H1 (cell line): Measurements from ENCODE around the gene GIMD1. TPM values are rescaled to one million over a fixed set of nuclear protein-coding genes. Genes with fewer than 3 reads are reported as not detected.
"Not testable (repeated sequence)": the region's sequence is repeated elsewhere in the genome, so short reads cannot be mapped to it uniquely, and the experiment has no call there.

Experiments
- CTCF ChIA-PET: fragments of 300-600 bp; sonication (Branson Sonifier 250); formaldehyde crosslinking; loops from one replicate; lab custom pipeline; 2021; ENCODE audit not compliant: partially characterized antibody; lab: Charles Lee
- POLR2A ChIA-PET: fragments of 300-600 bp; sonication (Branson Sonifier 250); formaldehyde crosslinking; loops from one replicate; lab custom pipeline; 2021; ENCODE audit warnings: inconsistent platforms; ENCODE audit not compliant: partially characterized antibody; lab: Charles Lee
- DNase-seq, 2 experiments: peaks; one replicate each; pipeline versions ENCODE4 v3.0.0 to v3.0.0-alpha.2; 2010 to 2022; ENCODE audit warnings: low spot score in 2 of 2, low read depth in 1 of 2, mixed read lengths in 1 of 2
- FAIRE-seq: peaks from 2 replicates; lab custom pipeline; 2011; peaks lifted over from hg19 to GRCh38; lab: Jason Lieb, UNC
- H2AFZ ChIP-seq: 2 replicates; pipeline ENCODE4 v1.8.1; 2012; ENCODE audit warnings: low read length, inconsistent platforms
- H2AK5ac ChIP-seq: 2 replicates; pipeline ENCODE4 v1.6.1; 2013; ENCODE audit warnings: low read depth, low read length
- H2BK120ac ChIP-seq: replicated peaks from 2 replicates; pipeline ENCODE3; 2013; ENCODE audit warnings: low read depth, low read length, inconsistent platforms
- H2BK12ac ChIP-seq: 2 replicates; pipeline ENCODE4 v1.6.1; 2013; ENCODE audit warnings: low read depth, low read length
- H2BK15ac ChIP-seq: 2 replicates; pipeline ENCODE4 v1.6.1; 2013; ENCODE audit warnings: low read length
- H2BK20ac ChIP-seq: 2 replicates; pipeline ENCODE4 v1.6.1; 2013; ENCODE audit warnings: low read length
- H2BK5ac ChIP-seq: 2 replicates; pipeline ENCODE4 v1.6.1; 2013; ENCODE audit warnings: low read depth, low read length
- H3K14ac ChIP-seq: 2 replicates; pipeline ENCODE4 v1.6.1; 2013; ENCODE audit warnings: inconsistent platforms; ENCODE audit not compliant: insufficient read length
- H3K18ac ChIP-seq: 2 replicates; pipeline ENCODE4 v1.6.1; 2013; ENCODE audit warnings: low read length; ENCODE audit errors: extremely low read depth
- H3K23ac ChIP-seq: 2 replicates; pipeline ENCODE4 v1.6.1; 2013; ENCODE audit warnings: inconsistent platforms; ENCODE audit not compliant: insufficient read length
- H3K23me2 ChIP-seq: 2 replicates; pipeline ENCODE4 v1.6.1; 2013; ENCODE audit warnings: low read depth, low read length
- H3K27ac ChIP-seq: 2 replicates; pipeline ENCODE4 v1.6.1; 2011; ENCODE audit warnings: low read depth, low read length, inconsistent platforms
- H3K27me3 ChIP-seq, 4 experiments: replicated peaks in 1 of 4; 1 replicate in 1 of 4; 2 replicates in 3 of 4; pipeline versions ENCODE4 v1.6.1 to v1.8.1; 2011 to 2013; ENCODE audit warnings: low read length in 3 of 4, mild to moderate bottlenecking in 3 of 4, inconsistent platforms in 2 of 4, mixed read lengths in 2 of 4, moderate library complexity in 1 of 4; ENCODE audit not compliant: control insufficient read depth in 3 of 4, insufficient read depth in 3 of 4; ENCODE audit errors: extremely low read depth in 1 of 4
- H3K36me3 ChIP-seq, 4 experiments: 2 replicates each; pipeline versions ENCODE4 v1.6.1 to v1.8.1; 2011 to 2013; ENCODE audit warnings: mild to moderate bottlenecking in 4 of 4, low read length in 3 of 4, moderate library complexity in 2 of 4, control low read depth in 1 of 4, inconsistent platforms in 1 of 4; ENCODE audit not compliant: insufficient read depth in 4 of 4, control insufficient read depth in 2 of 4
- H3K4ac ChIP-seq: replicated peaks from 2 replicates; pipeline ENCODE3; 2013; ENCODE audit warnings: low read length, low read depth, mixed read lengths, inconsistent platforms; ENCODE audit not compliant: insufficient read length
- H3K4me1 ChIP-seq, 4 experiments: replicated peaks in 1 of 4; 1 replicate in 1 of 4; 2 replicates in 3 of 4; pipeline versions ENCODE4 v1.6.1 to v1.8.1; 2011 to 2013; ENCODE audit warnings: low read length in 3 of 4, inconsistent platforms in 2 of 4, mixed read lengths in 1 of 4; ENCODE audit not compliant: insufficient read depth in 4 of 4, control insufficient read depth in 3 of 4
- H3K4me2 ChIP-seq, 2 experiments: 2 replicates each; pipeline versions ENCODE4 v1.6.1 to v1.8.1; 2011 to 2013; ENCODE audit warnings: low read depth in 2 of 2, low read length in 2 of 2, control low read depth in 1 of 2, inconsistent platforms in 1 of 2, mild to moderate bottlenecking in 1 of 2; ENCODE audit not compliant: insufficient read depth in 1 of 2
- H3K4me3 ChIP-seq, 4 experiments: fragments of 200-600, 300-600 bp in 1 of 4; sonication (generic), shearing (Covaris generic), sonication (Bioruptor Twin) in 1 of 4; 2 replicates each; pipeline versions ENCODE4 v1.5.1 to v1.8.1; 2011 to 2016; ENCODE audit warnings: low read length in 4 of 4, low read depth in 3 of 4, control low read depth in 2 of 4, inconsistent platforms in 2 of 4, mild to moderate bottlenecking in 2 of 4, mixed read lengths in 1 of 4, moderate library complexity in 1 of 4; ENCODE audit not compliant: insufficient read depth in 2 of 4; ENCODE audit errors: extremely low read depth in 1 of 4
- H3K56ac ChIP-seq: replicated peaks from 2 replicates; pipeline ENCODE3; 2013; ENCODE audit warnings: low read depth, mild to moderate bottlenecking, mixed read lengths, low read length, inconsistent platforms; ENCODE audit not compliant: insufficient read length
- H3K79me1 ChIP-seq: 2 replicates; pipeline ENCODE4 v1.6.1; 2013; ENCODE audit warnings: low read depth, low read length, control low read depth
- H3K79me2 ChIP-seq, 2 experiments: 2 replicates each; pipeline versions ENCODE4 v1.6.1 to v1.8.1; 2012 to 2013; ENCODE audit warnings: low read length in 2 of 2, mild to moderate bottlenecking in 2 of 2, inconsistent platforms in 1 of 2; ENCODE audit not compliant: insufficient read depth in 2 of 2, control insufficient read depth in 1 of 2
- H3K9ac ChIP-seq, 4 experiments: replicated peaks in 1 of 4; 1 replicate in 1 of 4; 2 replicates in 3 of 4; pipeline versions ENCODE4 v1.6.1 to v1.8.1; 2011 to 2013; ENCODE audit warnings: low read depth in 3 of 4, low read length in 3 of 4, control low read depth in 2 of 4, mild to moderate bottlenecking in 2 of 4, moderate library complexity in 2 of 4, inconsistent platforms in 1 of 4; ENCODE audit errors: extremely low read depth in 1 of 4
- H3K9me3 ChIP-seq, 2 experiments: 2 replicates each; pipeline versions ENCODE4 v1.6.1 to v1.8.1; 2012 to 2013; ENCODE audit warnings: mild to moderate bottlenecking in 2 of 2, moderate library complexity in 2 of 2, control low read depth in 1 of 2, inconsistent platforms in 1 of 2, low read depth in 1 of 2, low read length in 1 of 2, mixed read lengths in 1 of 2; ENCODE audit not compliant: insufficient read depth in 2 of 2
- H4K20me1 ChIP-seq, 2 experiments: replicated peaks in 1 of 2; 2 replicates each; pipeline versions ENCODE3 to v1.8.1; 2011 to 2013; ENCODE audit warnings: inconsistent platforms in 2 of 2, low read length in 2 of 2, mild to moderate bottlenecking in 1 of 2; ENCODE audit not compliant: insufficient read depth in 2 of 2, control insufficient read depth in 1 of 2
- H4K5ac ChIP-seq: 2 replicates; pipeline ENCODE4 v1.6.1; 2013; ENCODE audit warnings: low read length, low read depth, mixed read lengths, inconsistent platforms; ENCODE audit not compliant: insufficient read length
- H4K8ac ChIP-seq: 2 replicates; pipeline ENCODE4 v1.8.0; 2013; ENCODE audit warnings: mild to moderate bottlenecking, moderate library complexity, low read length, inconsistent platforms; ENCODE audit not compliant: insufficient read depth; ENCODE audit errors: extremely low read depth
- H4K91ac ChIP-seq: replicated peaks from 2 replicates; pipeline ENCODE3; 2013; ENCODE audit warnings: low read length, mixed read lengths, inconsistent platforms; ENCODE audit not compliant: insufficient read length
- WGBS, 2 experiments: shearing (Covaris generic) in 1 of 2; methylation state at CpG; one replicate each; pipeline versions ENCODE4 v1.1.6 to v1.1.7; 2013 to 2015; ENCODE audit warnings: low lambda C conversion rate in 2 of 2, mixed read lengths in 2 of 2, inconsistent platforms in 1 of 2, low coverage in 1 of 2, missing lambda C conversion rate in 1 of 2; ENCODE audit not compliant: insufficient replicate concordance in 2 of 2, insufficient coverage in 1 of 2, insufficient read length in 1 of 2; ENCODE audit errors: extremely low coverage in 1 of 2, missing lambda C conversion rate in 1 of 2; 5-methylcytosine and 5-hydroxymethylcytosine counted together
- polyA plus RNA-seq, 7 experiments: library from polyadenylated mRNA; depleted of rRNA in 3 of 7; stranded (reverse) in 5 of 7; unstranded in 2 of 7; fragments of >200 nt in 5 of 7; fragments of 200-250 nt in 2 of 7; gene quantifications; 1 replicate in 5 of 7; 2 replicates in 1 of 7; 4 replicates in 1 of 7; pipeline versions ENCODE4 v1.2.1 to v1.2.3, GENCODE V29; 2011 to 2013; ENCODE audit warnings: missing spikeins in 2 of 7, mixed read lengths in 2 of 7
- total RNA-seq: library from RNA; stranded (reverse); fragmentation: NEBNext Ultra II Directional; extraction: Animal tissue kit (Norgen Biotek cat#: 25700); gene quantifications from 2 replicates; pipeline ENCODE4 v1.2.1, GENCODE V29; 2021

The GIMD1 gene
- total and polyA plus RNA-seq, 2 of the 8 experiments (the other 6 are each of a cell fraction or from before 2014, with no cell fraction given) = not detected

DNA sequence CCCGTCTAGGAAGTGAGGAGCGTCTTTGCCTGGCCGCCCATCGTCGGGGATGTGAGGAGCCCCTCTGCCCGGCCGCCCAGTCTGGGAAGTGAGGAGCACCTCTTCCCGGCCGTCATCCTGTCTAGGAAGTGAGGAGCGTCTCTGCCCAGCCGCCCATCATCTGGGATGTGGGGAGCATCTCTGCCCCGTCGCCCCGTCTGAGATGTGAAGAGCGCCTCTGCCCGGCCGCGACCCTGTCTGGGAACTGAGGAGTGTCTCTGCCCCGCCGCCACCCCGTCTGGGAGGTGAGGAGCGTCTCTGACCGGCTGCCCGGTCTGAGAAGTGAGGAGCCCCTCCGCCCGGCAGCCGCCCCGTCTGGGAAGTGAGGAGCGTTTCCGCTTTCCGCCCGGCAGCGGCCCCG is 47.4 kb downstream of the GIMD1 start:
- H3K18ac ChIP-seq, H3K14ac ChIP-seq, H2BK15ac ChIP-seq, H2BK12ac ChIP-seq, H3K56ac ChIP-seq, H3K4ac ChIP-seq, H2AK5ac ChIP-seq, H4K91ac ChIP-seq, H4K5ac ChIP-seq, H3K27me3 ChIP-seq, FAIRE-seq, H3K4me1 ChIP-seq, DNase-seq, POLR2A ChIA-PET, H3K4me2 ChIP-seq, H3K9me3 ChIP-seq, H3K4me3 ChIP-seq, H2BK20ac ChIP-seq, H2AFZ ChIP-seq, H3K79me1 ChIP-seq, H3K27ac ChIP-seq, CTCF ChIA-PET, H3K9ac ChIP-seq, H3K23me2 ChIP-seq, H2BK120ac ChIP-seq, H3K23ac ChIP-seq, H2BK5ac ChIP-seq, H4K8ac ChIP-seq, H4K20me1 ChIP-seq: not testable (repeated sequence)
- 96% methylated on average over 26 of the region's 34 CpGs; no CpG with 5 or more reads in 1 of the 2 experiments for WGBS, 2 experiments
- Histone ChIP-seq H3K79me2 (peaks cover 5 to 35% of the 10 kb centered on the region in 2 experiments; a peak in 3 of 4 replicates), H3K36me3 (peaks cover 0 to 15% (median 7%) of the 10 kb centered on the region in 4 experiments; a peak in 4 of 8 replicates)
